PC-3 (cell line): ENCODE data around the gene RNF2.

ENCODE experiments used
- CTCF ChIP-seq: fragments of 300-600 bp; sonication (generic); conservative IDR thresholded peaks from 2 replicates; pipeline ENCODE4 v1.5.1; 2017; ENCODE audit warnings: antibody characterized with exemption, low read depth, mild to moderate bottlenecking, low read length
- EZH2 ChIP-seq: fragments of 300-600 bp; sonication (generic); IDR thresholded peaks from one replicate; pipeline ENCODE4 v1.6.1; 2017; ENCODE audit warnings: antibody characterized with exemption, mild to moderate bottlenecking, low read length; ENCODE audit not compliant: unreplicated experiment
- EZH2phosphoT487 ChIP-seq: fragments of 300-600 bp; sonication (generic); IDR thresholded peaks from 2 replicates; pipeline ENCODE4 v1.6.1; 2018; ENCODE audit warnings: mild to moderate bottlenecking, antibody characterized with exemption, low read length, borderline replicate concordance

DNA sequence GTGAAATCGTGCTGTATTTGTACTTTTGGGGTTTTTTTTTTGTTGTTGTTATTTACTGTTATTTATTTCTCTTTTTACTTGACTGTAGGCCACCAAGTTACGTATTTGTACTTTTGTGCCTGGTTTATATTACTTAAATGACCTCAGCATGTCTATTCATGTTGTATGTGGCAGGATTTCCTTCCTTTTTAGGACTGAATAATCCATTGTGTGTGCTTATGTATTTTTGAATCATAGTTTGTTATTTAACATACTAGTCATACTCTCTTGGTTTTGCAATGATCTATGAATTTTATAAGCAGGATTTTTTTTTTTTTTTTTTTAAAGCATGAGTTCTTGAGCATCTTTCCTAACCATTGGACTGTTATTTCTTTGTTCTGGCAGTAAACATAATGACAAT is 51.2 kb downstream of the RNF2 start:
- TF ChIP-seq CTCF: no peak
- no peak for TF ChIP-seq EZH2
- TF ChIP-seq EZH2phosphoT487: no peak
